Stimulated activated CD8-positive, alpha-beta memory T cell treated with anti-CD3 and anti-CD28 coated beads, Interleukin-15, amount 100 ng/mL, for 48 hours (primary cell): ENCODE measurements around the gene SLC15A1.
"Not testable (repeated sequence)": the region's sequence is repeated elsewhere in the genome, so short reads cannot be mapped to it uniquely, and the experiment has no call there.

ENCODE experiments used
- DNase-seq, 2 donors: peaks; one replicate each; pipeline ENCODE4 v3.0.0-alpha.2; 2020; ENCODE audit warnings: low read depth in 2 of 2

SLC15A1 gene

GRCh38 chr13:98781045-98781444 is 28.6 kb upstream of the SLC15A1 start:
- no peak for DNase-seq

- DNase-seq: no peak
These were observed 28.0 kb upstream of the SLC15A1 start for GRCh38 chr13:98780451-98780850.

- no peak for DNase-seq
These were observed 27.2 kb upstream of the SLC15A1 start for GRCh38 chr13:98779695-98780094.

- no peak for DNase-seq
These were observed 26.3 kb upstream of the SLC15A1 start for GRCh38 chr13:98778749-98779148.

- DNase-seq: no peak
These were observed 24.2 kb upstream of the SLC15A1 start for GRCh38 chr13:98776644-98777043.

GRCh38 chr13:98775844-98776598 is 23.5 kb upstream of the SLC15A1 start:
- no peak for DNase-seq

- DNase-seq: no peak
These were observed 22.9 kb upstream of the SLC15A1 start for GRCh38 chr13:98775386-98775785.

GRCh38 chr13:98774776-98775175 is 22.3 kb upstream of the SLC15A1 start:
- no peak for DNase-seq

GRCh38 chr13:98773921-98774320 is 21.4 kb upstream of the SLC15A1 start:
- no peak for DNase-seq

GRCh38 chr13:98772794-98773452 is 20.5 kb upstream of the SLC15A1 start:
- no peak for DNase-seq

GRCh38 chr13:98771838-98772611 is 19.6 kb upstream of the SLC15A1 start:
- DNase-seq: no peak

GRCh38 chr13:98769736-98770135 is 17.3 kb upstream of the SLC15A1 start:
- DNase-seq: no peak

- DNase-seq: no peak
These were observed 16.1 kb upstream of the SLC15A1 start for GRCh38 chr13:98768522-98768921.

GRCh38 chr13:98766697-98767096 is 14.2 kb upstream of the SLC15A1 start:
- no peak for DNase-seq

- DNase-seq: no peak
These were observed 13.6 kb upstream of the SLC15A1 start for GRCh38 chr13:98765996-98766519.

GRCh38 chr13:98761986-98762616 is 9.6 kb upstream of the SLC15A1 start:
- DNase-seq: no peak

- DNase-seq: no peak
These were observed 8.9 kb upstream of the SLC15A1 start for GRCh38 chr13:98761126-98761985.

GRCh38 chr13:98755729-98756128 is 3.3 kb upstream of the SLC15A1 start:
- no peak for DNase-seq

GRCh38 chr13:98755116-98755515 is 2.6 kb upstream of the SLC15A1 start:
- DNase-seq: no peak

- DNase-seq: not testable (repeated sequence)
These were observed 2.0 kb upstream of the SLC15A1 start for GRCh38 chr13:98754468-98754867.

GRCh38 chr13:98751861-98752466 is 508 bp downstream of the SLC15A1 start:
- no peak for DNase-seq
